SJSA1 (cell line): Measurements from ENCODE around the gene GPRIN3. TPM values are rescaled to one million over a fixed set of nuclear protein-coding genes. Genes with fewer than 3 reads are reported as not detected.
"Not testable (repeated sequence)": the region's sequence is repeated elsewhere in the genome, so short reads cannot be mapped to it uniquely, and the experiment has no call there.

Source experiments
- DNase-seq, 2 experiments: peaks; one replicate each; pipeline ENCODE4 v3.0.0-alpha.2; 2015 to 2020; ENCODE audit warnings: low spot score in 2 of 2, low read depth in 1 of 2
- H3K27ac ChIP-seq: fragments of 250-450 bp; sonication (Bioruptor Pico); 2 replicates; pipeline ENCODE4 v1.5.1; 2020; ENCODE audit warnings: mild to moderate bottlenecking, moderate library complexity
- H3K27me3 ChIP-seq: fragments of 250-450 bp; sonication (Bioruptor Pico); replicated peaks from 2 replicates; pipeline ENCODE4 v1.5.1; 2020; ENCODE audit warnings: mild to moderate bottlenecking, moderate library complexity
- H3K36me3 ChIP-seq: fragments of 250-450 bp; sonication (Bioruptor Pico); 2 replicates; pipeline ENCODE4 v1.5.1; 2020; ENCODE audit warnings: mild to moderate bottlenecking
- H3K4me1 ChIP-seq: fragments of 250-450 bp; sonication (Bioruptor Pico); replicated peaks from 2 replicates; pipeline ENCODE4 v1.6.1; 2021; ENCODE audit warnings: mild to moderate bottlenecking
- H3K4me3 ChIP-seq: fragments of 250-450 bp; sonication (Bioruptor Pico); 2 replicates; pipeline ENCODE4 v1.5.1; 2020; ENCODE audit warnings: mild to moderate bottlenecking
- H3K9me3 ChIP-seq: fragments of 250-450 bp; sonication (Bioruptor Pico); replicated peaks from 2 replicates; pipeline ENCODE4 v1.5.1; 2020; ENCODE audit warnings: mild to moderate bottlenecking
- total RNA-seq: library from RNA; depleted of rRNA; stranded (reverse); fragments of >200 nt; shearing (Covaris generic); gene quantifications from 2 replicates; pipeline ENCODE4 v1.2.3, GENCODE V29; 2014

GPRIN3 gene
- total RNA-seq, 1 experiment from 2014 or later = not detected

DNA sequence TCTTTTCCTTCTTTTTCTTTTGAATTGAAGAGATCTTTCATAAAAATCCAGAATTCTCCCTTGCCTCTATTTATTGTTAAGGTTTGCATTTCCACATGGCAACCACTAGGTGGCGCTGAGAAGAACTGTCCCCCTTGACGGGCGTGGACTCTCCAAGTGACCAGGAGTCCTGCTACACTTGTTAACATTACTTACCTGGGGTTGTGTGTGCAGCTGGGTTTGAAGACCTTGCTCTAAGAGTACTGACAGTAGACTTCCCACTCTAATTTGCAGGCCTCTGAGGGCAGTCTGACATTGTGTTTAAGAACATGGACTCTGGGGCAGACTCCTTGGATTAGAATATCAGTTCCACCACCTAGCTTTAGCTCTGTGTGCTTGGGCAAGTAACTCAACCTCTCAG, 52.8 kb downstream of the GPRIN3 start:
- Histone ChIP-seq H3K27me3 (0 out of 2 replicates have a peak, but pooled peaks cover 6% of the 10 kb centered on the region), H3K36me3 (no peaks in the 10 kb centered on the region), H3K4me3 (no peak overlapping the region), H3K4me1 (no peaks in the 10 kb centered on the region), H3K9me3 (no peaks in the 10 kb centered on the region), H3K27ac (no peak overlapping the region)
- DNase-seq = peak in 1 of 2 experiments; percentile 14

DNA sequence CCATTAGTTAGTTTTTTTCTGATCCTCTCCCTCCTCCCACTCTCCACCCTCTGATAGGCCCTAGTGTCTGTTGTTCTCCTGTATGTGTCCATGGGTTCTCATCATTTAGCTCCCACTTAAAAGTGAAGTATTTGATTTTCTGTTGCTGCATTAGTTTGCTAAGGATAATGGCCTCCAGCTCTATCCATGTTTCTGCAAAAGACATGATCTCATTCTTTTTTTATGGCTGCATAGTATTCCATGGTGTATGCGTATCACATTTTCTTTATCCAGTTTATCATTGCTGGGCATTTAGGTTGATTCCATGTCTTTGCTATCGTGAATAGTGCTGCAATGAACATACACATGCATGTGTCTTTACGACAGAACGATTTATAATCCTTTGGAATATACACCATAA, 53.3 kb downstream of the GPRIN3 start:
- DNase-seq, H3K36me3 ChIP-seq, H3K4me1 ChIP-seq, H3K27me3 ChIP-seq, H3K27ac ChIP-seq, H3K9me3 ChIP-seq, H3K4me3 ChIP-seq: not testable (repeated sequence)

DNA sequence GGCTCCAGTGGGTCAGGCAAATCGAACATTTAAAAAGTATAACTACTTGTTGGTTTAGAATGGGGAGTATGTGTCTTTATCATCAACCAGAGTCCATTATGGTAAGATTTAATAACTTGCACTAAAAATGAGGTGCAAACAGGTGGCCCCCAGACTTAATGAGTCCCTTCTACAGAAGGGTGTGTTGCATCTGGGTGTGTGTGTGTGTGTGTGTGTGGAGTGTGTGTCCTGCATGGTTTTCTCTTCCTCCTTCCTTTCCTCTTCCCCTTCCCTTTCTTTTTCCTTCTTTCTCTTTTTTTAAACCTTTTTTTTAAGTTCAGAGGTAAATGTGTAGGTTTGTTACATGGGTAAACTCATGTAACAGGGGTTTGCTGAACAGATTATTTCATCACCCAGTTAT, 53.7 kb downstream of the GPRIN3 start:
- Histone ChIP-seq H3K9me3 (no peaks in the 10 kb centered on the region), H3K27me3 (0 out of 2 replicates have a peak, but pooled peaks cover 6% of the 10 kb centered on the region), H3K4me3 (no peak overlapping the region), H3K27ac (no peak overlapping the region), H3K4me1 (no peaks in the 10 kb centered on the region), H3K36me3 (no peaks in the 10 kb centered on the region)
- DNase-seq = no peak

DNA sequence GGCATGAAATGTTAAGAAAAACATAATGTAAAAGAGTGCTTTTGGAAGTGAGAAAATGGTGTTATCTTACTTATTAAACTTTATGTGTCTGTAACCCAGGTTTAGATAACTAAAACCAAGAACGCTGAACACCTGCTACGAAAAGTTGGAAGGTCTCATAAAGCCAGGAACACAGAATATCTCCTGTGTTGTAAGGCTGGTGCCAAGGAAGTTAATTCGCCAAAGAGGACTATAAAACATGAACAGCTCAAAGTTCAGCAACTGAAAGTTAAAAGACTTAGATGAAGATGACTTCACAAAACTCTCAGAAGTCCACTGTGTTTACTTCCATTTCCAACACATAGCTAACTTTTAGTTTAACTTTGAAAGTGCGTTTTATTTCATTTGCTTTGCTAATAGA, 54.3 kb downstream of the GPRIN3 start:
- 0 out of 2 replicates have a peak, but pooled peaks cover 6% of the 10 kb centered on the region for H3K27me3 ChIP-seq
- DNase-seq = no peak
- H3K9me3 ChIP-seq = no peaks in the 10 kb centered on the region
- H3K36me3 ChIP-seq = no peaks in the 10 kb centered on the region
- no peak overlapping the region for H3K27ac ChIP-seq
- H3K4me1 ChIP-seq = no peaks in the 10 kb centered on the region
- no peak overlapping the region for H3K4me3 ChIP-seq

DNA sequence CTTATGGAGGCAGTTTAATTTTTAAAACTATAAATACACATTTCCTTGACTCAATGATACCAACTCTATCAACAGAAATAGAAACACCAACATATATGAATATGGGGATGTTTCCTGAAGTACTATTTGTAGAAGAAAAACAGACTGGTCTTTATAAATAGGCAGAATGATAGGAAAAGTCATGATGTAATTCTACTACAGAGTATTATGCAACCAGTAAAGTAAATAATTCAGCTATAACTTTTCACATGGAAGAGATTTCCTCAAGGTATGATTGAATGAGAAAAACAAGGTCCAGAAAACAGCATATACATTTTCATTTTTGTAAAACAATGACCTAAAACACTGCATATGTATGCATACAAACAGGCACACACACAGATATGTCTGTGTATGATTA, 56.2 kb downstream of the GPRIN3 start:
- Histone ChIP-seq H3K4me1 (no peaks in the 10 kb centered on the region), H3K27me3 (no peaks in the 10 kb centered on the region), H3K27ac (no peak overlapping the region), H3K36me3 (no peaks in the 10 kb centered on the region), H3K4me3 (no peak overlapping the region), H3K9me3 (no peaks in the 10 kb centered on the region)
- DNase-seq = no peak

DNA sequence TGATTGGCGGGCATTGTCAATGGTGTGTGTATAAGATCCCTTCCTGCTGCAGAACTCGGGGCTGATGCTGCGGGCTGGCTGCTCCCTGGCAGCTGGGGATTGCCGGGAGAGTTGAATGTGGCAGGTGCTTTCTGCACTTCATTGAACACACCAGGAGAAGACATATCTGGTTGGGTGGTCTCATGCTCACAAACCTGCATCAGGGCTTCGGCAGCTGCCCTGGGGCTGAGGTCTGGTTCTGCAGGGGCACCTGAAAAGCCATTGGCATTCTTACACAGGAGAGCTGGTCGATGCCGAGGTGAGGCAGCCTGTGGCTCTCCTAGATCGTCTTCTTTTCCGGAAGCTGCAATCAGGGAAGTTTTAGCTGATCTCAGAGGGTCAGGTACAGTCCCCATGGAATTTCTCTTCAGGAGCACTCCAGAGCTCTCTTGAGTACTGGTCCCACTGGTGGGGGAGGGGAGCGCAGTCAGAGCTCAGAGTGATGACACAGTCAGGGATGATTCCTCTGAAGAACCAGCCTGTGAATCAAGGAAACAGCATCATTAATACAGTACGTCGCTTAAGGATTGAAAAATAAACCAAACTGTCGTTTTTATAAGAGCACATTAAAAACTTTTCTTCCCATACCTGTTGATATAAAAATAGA, 57.8 kb downstream of the GPRIN3 start:
- H3K36me3 ChIP-seq = no peaks in the 10 kb centered on the region
- H3K27ac ChIP-seq = no peak overlapping the region
- no peaks in the 10 kb centered on the region for H3K4me1 ChIP-seq
- H3K9me3 ChIP-seq = no peaks in the 10 kb centered on the region
- H3K27me3 ChIP-seq = no peaks in the 10 kb centered on the region
- no peak for DNase-seq
- no peak overlapping the region for H3K4me3 ChIP-seq

DNA sequence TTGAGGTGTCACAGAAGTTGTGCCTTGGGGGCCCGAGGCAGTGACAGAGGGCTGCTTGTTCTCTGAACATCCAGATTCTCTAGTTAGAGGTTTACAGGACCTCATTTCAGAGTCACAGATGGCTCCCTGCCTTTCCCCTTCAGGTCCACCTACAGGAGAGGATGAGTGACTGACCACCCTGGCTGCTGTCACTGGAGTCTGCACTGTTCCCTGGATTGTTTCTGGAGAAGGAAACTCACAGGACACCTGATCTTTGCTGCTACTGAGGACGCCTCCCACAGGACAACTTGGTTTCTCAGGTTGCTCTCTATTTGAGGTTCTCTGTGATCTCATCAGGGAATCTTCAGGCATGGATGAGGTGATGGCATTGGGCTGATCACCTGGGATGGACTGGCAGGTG, 58.3 kb downstream of the GPRIN3 start:
- no peaks in the 10 kb centered on the region for H3K9me3 ChIP-seq

DNA sequence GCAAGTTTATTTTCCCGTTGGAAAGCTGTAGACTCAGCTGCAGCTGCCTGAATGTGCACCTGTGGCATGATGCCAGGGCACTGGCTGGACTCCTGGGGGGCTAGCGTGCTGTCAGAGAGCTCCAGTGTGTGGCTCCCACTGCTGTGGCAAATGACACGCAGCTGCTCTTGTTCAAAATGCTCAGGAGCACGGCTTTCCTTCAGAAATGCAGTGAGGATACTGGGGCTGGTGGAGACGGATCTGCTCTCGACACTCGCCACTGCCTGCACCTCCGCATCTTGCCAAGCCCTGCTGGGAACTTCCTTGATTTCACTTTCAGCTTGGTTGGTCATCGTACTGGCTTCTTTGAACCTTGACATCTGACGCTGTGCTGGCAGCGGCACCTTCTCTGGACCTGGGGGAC, 58.7 kb downstream of the GPRIN3 start:
- Histone ChIP-seq H3K4me1 (no peaks in the 10 kb centered on the region), H3K27me3 (no peaks in the 10 kb centered on the region), H3K4me3 (no peak overlapping the region), H3K27ac (no peak overlapping the region), H3K36me3 (no peaks in the 10 kb centered on the region), H3K9me3 (no peaks in the 10 kb centered on the region)
- DNase-seq = no peak

More for the DNA sequence above, 58.3 kb downstream of the GPRIN3 start:
- Histone ChIP-seq H3K4me1 (no peaks in the 10 kb centered on the region), H3K27me3 (no peaks in the 10 kb centered on the region), H3K4me3 (no peak overlapping the region), H3K36me3 (no peaks in the 10 kb centered on the region), H3K27ac (no peak overlapping the region)
- DNase-seq = no peak

DNA sequence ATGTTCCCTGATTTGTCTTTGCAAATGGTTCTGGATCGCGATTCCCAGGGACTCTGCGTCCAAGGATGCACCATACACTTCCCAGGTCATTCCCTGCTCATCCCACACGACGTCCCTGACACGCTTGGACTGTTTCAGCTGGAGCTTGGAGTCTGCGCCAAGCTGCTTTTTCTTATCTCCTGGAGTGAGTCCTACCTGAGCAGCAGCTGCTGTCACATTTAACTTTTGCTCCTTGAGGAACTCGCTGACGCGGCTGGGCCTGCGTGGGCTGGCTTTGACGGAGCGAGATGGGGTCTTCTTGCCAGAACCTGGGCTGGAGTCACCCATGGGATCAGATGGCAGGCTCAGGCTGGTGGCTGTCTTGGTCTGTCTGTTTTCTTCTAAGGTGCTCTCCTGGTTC, 59.6 kb downstream of the GPRIN3 start:
- no peak for DNase-seq
- Histone ChIP-seq H3K27ac (no peak overlapping the region), H3K36me3 (no peaks in the 10 kb centered on the region), H3K27me3 (no peaks in the 10 kb centered on the region), H3K4me1 (no peaks in the 10 kb centered on the region), H3K4me3 (no peak overlapping the region), H3K9me3 (no peaks in the 10 kb centered on the region)

DNA sequence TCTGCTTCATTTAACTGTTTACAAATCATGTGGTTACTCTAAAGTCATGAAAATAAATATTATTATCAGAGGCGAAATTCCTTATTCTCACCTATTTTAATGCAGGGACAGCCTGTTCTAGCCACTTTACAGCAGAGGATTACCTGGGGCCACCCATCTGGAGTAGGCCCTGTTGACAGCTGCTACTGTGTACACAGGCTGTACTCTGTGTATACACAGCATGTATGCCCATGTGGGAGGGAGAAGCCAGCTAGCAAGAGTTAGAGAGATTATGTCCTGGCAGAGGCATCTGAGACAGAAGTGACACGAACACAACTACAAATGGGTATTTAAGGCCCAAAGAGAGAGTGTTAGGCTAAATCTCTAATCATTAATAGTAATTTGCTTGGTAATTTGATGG, 62.1 kb downstream of the GPRIN3 start:
- H3K27ac ChIP-seq = no peak overlapping the region
- no peak overlapping the region for H3K4me3 ChIP-seq
- DNase-seq = no peak
- no peaks in the 10 kb centered on the region for H3K4me1 ChIP-seq
- no peaks in the 10 kb centered on the region for H3K9me3 ChIP-seq
- H3K27me3 ChIP-seq = no peaks in the 10 kb centered on the region
- H3K36me3 ChIP-seq = no peaks in the 10 kb centered on the region

DNA sequence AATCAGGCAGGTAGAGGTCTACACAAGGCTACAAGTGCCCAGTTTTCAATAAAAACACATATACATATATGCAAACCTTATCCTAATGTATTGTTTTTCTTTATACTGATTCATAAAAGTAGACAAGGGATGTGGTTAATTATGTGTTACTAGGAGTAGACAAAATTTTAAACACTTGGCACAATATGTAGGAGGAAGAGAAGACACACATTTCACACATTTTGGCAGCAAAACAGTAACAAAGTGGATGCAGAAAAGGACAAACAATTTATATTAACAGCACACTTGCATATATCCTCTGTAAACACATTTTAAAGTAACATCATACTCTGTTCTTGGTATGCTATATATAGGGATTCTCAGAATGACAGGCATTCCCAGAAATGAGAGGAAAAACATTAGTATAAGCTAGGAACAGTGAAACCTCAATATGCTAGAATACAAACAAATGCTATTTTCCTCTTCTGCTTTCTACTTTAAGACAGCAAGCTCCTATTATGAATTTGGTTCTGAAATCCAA, 63.8 kb downstream of the GPRIN3 start:
- Histone ChIP-seq H3K27me3 (no peaks in the 10 kb centered on the region; the same call in 1 of the 2 replicates), H3K4me3 (no peak overlapping the region), H3K4me1 (no peaks in the 10 kb centered on the region), H3K9me3 (no peaks in the 10 kb centered on the region), H3K27ac (no peak overlapping the region), H3K36me3 (no peaks in the 10 kb centered on the region)
- no peak for DNase-seq

DNA sequence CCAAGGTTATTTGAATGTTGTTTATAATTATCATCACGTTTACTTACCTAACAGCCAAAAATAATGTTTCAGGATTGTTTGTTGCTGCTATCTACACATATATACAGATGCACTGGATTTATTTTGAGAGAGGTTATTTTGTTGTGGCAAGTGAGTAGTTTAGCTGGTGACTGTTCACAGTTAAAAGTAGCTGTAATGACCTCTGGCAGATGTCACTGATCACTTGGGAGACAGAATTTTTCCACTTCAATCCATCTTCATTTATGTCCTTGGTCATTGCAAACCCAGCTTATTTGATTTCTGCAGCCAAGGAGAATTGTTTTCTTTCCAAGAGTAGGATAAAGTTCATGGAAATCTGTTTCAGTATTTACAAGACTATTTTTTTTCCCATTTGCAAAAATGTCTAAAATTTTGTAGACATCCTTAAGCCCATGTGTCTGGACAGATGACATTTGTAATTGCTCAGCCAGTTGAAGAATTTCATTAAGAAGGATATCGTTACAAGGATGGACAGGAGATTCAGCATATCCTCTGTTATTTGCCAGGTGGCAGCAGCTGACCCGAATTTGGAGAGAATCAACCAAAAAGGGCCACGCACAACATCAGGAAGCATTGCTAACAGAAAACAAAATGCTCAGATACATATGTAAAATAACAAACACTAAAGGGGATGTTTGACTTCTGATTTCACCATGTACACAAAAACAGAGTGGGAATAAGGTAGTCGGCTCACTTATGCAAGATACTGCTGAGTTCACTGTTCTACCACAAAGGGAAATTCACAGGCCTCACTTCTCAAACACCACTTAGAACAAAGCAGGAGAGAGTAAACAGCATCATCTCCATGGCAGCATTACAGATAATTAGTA, 64.5 kb downstream of the GPRIN3 start:
- no peaks in the 10 kb centered on the region for H3K36me3 ChIP-seq
- no peak for DNase-seq
- H3K27me3 ChIP-seq = no peaks in the 10 kb centered on the region; the same call in 1 of the 2 replicates
- no peaks in the 10 kb centered on the region for H3K4me1 ChIP-seq
- no peaks in the 10 kb centered on the region for H3K9me3 ChIP-seq
- H3K27ac ChIP-seq = no peak overlapping the region
- no peak overlapping the region for H3K4me3 ChIP-seq

DNA sequence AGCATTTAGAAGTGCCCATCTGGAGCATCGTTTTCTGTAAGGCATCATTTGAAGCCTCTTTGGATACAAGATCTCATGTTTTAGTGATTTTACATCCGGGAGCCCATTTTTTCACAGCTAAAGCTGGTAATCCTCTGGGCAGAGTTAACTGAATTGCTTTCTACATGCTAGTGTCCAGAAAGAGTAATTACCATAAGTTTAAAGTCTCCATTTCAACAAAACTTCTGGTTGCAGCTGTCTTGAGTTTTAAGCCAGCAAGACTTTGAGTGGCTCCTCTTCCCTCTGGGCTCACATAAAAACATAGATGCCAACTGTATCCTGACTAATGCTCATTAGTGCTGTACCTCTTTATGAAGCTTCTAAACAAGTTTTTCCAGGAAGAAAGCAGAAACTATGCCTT, 65.4 kb downstream of the GPRIN3 start:
- H3K36me3 ChIP-seq = no peaks in the 10 kb centered on the region
- H3K4me1 ChIP-seq = no peaks in the 10 kb centered on the region
- DNase-seq = no peak
- H3K27me3 ChIP-seq = no peaks in the 10 kb centered on the region; the same call in 1 of the 2 replicates
- H3K9me3 ChIP-seq = no peaks in the 10 kb centered on the region
- no peak overlapping the region for H3K4me3 ChIP-seq
- no peak overlapping the region for H3K27ac ChIP-seq

DNA sequence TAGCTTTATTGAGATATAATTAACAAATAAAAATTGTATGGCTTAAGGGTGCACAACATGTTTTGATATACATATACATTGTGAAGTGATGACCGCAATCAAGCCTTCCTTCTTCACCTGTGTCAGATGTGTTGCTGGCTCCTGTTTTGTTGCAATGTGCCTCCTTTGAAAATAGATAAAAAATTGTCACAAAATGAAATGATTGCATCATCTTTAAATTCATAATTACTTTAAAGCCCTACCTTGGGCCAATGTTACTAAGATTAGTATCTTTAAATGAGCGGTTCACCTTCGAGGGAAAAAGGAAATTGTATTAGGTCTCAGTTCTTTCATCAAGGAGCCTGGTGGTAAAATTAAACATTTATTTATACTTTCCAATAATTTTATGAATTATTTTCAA, 77.3 kb downstream of the GPRIN3 start:
- Histone ChIP-seq H3K4me3 (no peak overlapping the region), H3K4me1 (no peaks in the 10 kb centered on the region), H3K9me3 (no peaks in the 10 kb centered on the region), H3K27me3 (no peaks in the 10 kb centered on the region), H3K27ac (no peak overlapping the region), H3K36me3 (no peaks in the 10 kb centered on the region)
- no peak for DNase-seq
